GM19372 (cell line): ENCODE data around the gene ZNF423.

Experiments used
- ATAC-seq: cut with Tn5 transposase; IDR thresholded peaks from one replicate; pipeline ENCODE4 v1.9.1; 2021; ENCODE audit warnings: mild to moderate bottlenecking, low read depth, moderate library complexity; ENCODE audit not compliant: unreplicated experiment

The ZNF423 gene

GRCh38 chr16:49830873-49831272, 25.0 kb downstream of the ZNF423 start:
- no peak for ATAC-seq

DNA sequence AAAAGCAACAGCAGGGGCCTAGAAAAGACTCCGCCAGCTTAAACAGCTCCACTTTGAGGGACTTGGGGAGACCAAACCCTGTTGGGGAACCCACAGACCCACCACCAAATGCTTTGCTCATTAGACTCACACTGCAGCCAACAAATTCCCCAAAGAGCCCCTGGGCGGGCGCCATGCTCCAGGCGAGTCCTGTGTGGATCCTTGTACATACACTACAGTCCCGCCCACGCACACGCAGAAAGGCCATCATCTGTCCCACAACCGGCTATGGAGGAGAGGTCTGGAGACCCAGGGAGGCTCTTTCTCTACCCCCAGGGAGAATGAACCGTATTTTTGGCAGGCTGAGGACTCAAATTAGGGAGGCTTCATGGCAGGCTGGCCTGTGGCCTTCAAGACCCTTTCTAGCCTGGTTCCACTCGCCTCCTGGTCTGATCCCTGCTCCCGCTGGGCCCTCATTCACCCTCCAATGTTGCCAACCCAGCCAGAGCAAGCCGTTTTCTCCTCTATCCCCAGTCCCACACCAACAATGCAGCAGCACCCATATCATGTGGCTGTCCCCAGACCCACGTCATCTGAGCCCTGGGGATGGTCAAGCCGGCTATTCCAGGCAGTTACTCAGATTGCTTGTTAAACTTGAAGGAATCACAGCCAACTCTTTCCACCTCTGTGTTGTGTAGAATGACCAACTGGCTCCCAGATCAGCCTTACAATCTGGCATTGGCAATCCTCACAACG, 27.2 kb downstream of the ZNF423 start:
- no peak for ATAC-seq

GRCh38 chr16:49827805-49828438, 28.0 kb downstream of the ZNF423 start:
- no peak for ATAC-seq

- ATAC-seq = no peak
Measured at GRCh38 chr16:49826515-49826914, 29.4 kb downstream of the ZNF423 start.

DNA sequence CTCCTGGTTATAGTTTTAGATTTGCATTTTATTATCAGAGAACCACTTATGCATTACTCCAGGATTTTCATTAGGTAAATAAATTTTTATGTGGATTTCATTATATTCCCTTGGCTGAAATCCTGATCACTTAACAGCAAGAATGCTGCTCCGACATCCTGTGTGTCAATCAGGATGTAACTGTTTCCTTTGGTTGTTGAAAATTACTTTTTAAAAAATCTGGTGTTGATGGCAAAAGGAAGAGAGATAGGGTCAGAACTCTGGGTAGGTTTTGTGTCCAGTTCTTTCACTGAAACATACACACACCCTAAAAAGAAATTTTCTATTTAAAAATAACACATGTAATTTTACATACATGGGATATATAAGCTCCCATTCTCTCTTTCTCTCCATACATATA, 30.9 kb downstream of the ZNF423 start:
- ATAC-seq = no peak

GRCh38 chr16:49824593-49824992, 31.3 kb downstream of the ZNF423 start:
- ATAC-seq = no peak

GRCh38 chr16:49822649-49823370, 33.1 kb downstream of the ZNF423 start:
- no peak for ATAC-seq

DNA sequence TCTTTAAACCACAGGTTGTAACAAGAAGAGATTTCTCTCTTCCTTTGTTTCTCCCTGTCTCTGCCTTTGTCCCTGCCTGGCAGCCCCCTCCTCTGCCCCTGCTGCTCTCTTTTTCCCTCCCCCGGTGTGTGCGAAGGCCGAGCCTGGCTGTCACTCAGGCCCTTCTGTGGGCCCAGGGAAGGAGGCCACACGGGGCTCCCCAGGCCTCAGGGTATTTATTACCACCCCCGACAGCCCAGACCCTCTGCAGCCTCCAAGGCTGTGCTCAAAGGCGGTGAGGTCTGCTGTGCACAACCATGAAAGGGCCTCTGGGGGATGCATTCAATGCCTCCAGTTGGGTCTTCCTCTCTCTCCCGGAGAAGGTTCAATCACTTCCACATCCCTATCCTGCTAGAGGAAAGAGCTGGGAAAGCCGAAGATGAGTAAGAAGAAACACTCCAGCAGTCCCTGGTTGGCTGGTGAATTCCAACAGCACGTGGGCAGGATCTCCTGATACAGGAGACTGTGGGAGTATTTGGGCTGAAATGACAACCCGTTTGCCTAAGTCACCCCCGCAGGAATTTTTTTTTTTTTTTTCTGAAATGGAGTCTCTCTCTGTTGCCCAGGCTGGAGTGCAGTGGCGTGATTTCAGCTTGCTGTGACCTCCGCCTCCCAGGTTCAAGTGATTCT, 34.2 kb downstream of the ZNF423 start:
- ATAC-seq = no peak

DNA sequence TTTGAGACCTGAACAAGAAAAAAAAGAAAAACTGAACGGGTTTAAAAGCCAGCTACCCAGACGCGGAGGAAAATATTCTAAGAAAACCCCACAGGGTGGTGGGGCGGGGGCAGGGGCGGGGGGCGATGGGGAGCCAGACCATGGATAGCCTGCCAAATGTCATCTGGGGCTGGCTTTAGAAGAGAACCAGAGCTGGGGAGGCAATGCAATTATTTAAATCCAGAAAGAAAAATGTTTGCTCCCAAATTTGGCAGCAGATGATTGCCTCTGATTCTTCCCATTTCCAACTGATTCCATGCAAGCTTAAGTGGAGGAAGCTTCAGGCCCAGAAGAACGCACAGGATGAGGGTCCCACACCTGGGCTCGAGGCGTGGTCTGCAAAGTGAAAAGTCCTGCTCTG, 34.8 kb downstream of the ZNF423 start:
- no peak for ATAC-seq

- no peak for ATAC-seq
Measured at GRCh38 chr16:49817754-49818507, 38.0 kb downstream of the ZNF423 start.

GRCh38 chr16:49816875-49817274, 39.0 kb downstream of the ZNF423 start:
- no peak for ATAC-seq

- ATAC-seq = no peak
Measured at GRCh38 chr16:49811644-49812334, 44.1 kb downstream of the ZNF423 start.

DNA sequence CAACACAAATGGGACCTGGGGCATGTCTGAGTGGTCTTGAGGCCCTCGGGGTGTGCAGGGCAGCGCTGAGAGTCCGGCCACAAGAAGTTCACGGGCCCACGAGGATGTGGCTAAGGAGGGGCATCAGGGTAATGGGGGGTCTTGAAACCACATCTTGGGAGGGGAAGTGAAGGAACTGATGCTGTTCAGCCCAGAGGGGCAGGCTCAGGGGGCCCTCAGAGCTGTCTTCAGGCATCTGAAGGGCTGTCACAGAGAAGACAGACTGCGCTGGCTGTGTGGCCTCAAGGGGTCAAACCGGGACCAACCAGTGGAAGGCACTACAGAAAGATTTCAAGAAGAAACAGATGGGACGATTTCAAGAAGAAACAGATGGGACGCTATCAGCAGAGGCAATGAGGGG, 45.1 kb downstream of the ZNF423 start:
- ATAC-seq = no peak

GRCh38 chr16:49809561-49809960, 46.4 kb downstream of the ZNF423 start:
- no peak for ATAC-seq

DNA sequence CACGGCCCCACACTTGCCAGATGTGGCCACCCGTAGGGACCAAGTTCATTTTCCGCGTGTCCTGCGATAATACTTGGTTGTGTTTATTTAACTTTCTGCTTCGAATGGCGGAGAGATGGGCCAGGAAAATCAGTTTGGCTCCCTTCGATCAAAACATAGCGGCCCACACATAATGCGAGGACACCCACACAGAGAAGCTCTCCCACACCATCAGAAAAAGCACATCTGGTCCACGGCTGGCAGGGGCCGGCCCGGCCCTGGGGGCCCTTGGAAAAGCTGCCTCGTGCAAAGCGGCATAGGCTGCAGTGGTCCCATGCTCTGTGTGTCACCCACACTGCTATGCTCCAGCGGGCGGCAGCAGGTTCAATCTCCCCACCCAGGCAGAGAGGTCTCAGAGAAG, 46.9 kb downstream of the ZNF423 start:
- no peak for ATAC-seq

GRCh38 chr16:49806446-49806845, 49.5 kb downstream of the ZNF423 start:
- ATAC-seq = no peak

DNA sequence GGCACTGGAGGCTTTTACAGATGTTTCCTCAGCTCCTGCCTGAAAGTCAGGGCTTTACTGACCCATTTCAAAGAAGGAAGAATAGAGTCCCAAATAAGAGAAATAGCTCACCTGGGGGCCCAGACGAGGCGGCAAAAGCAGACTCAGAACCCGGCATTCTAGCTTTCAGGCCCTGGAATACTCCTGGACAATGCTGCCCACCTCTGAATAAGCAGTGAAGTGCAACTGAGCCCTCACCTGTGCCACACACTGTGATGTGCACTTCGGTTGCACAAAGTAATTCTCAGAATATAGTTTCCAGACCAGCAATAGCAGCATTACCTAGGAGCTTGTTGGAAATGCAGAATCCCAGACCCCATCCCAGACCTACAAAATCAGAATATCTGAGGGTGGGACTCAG, 54.6 kb downstream of the ZNF423 start:
- no peak for ATAC-seq

- ATAC-seq = no peak
Measured at GRCh38 chr16:49800876-49801275, 55.0 kb downstream of the ZNF423 start.

DNA sequence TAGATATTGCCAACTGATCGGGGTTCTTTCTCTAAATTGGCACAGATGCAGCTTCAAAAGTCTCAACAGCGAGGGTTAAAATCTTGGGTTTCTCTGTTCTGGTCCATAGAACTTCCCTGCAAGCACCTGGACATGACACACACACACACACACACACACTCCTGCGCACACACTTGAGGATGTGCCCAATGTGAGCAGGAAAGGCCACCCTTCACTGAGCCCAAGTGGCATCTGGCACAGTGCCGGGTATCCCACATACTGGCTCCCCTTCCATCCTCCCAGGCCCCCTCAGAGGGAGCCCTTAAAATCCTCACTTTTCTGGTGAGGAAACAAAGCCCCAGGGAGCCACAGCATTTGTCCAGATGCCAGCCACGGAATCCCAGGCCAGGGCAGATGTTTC, 55.5 kb downstream of the ZNF423 start:
- no peak for ATAC-seq

DNA sequence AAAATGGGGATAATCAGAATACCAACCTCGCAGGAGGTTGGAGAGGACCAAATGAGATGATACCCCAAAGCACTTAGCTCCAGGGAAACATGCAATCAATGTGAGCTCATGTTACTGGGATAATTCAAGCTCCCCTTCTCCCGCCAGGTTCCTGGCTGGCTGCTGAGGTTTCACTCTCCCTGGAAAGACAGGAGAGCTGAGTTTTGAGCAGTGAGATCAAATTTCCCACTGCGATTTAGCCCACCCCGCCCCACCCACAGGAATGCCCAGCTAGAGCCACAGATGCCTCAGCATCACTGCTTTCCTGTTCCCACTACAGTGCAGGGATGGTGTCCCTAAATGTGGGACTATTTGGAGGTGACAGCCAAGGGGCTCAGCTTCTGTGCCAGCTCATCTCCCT, 56.7 kb downstream of the ZNF423 start:
- ATAC-seq = no peak
